Activated CD4-positive, CD25-positive, alpha-beta regulatory T cell treated with anti-CD3 and anti-CD28 coated beads, Interleukin-2, amount 50 U/mL, for 24 hours (primary cell): ENCODE results near the gene CCDC34.

Experiments
- ATAC-seq, 2 donors: fragments of 150-1000 bp; cut with Tn5 transposase; one replicate each; pipeline ENCODE4 v1.10.0; 2021; ENCODE audit warnings: mild to moderate bottlenecking in 1 of 2, moderate library complexity in 1 of 2

The CCDC34 gene

GRCh38 chr11:27362749-27363575 is at the start of gene CCDC34:
Gene CCDC34, minus strand, starts transcription at chr11:27363215. Its CDS starts 21 bp downstream, at chr11:27363194.
- peak; percentile 97 to 98 for ATAC-seq

- no peak for ATAC-seq
These were observed 49.2 kb upstream of the CCDC34 start for GRCh38 chr11:27412192-27412691.

GRCh38 chr11:27411328-27411727 is 48.3 kb upstream of the CCDC34 start:
- ATAC-seq = no peak

- no peak for ATAC-seq
These were observed 47.3 kb upstream of the CCDC34 start for GRCh38 chr11:27410272-27410671.

GRCh38 chr11:27409742-27410141 is 46.7 kb upstream of the CCDC34 start:
- ATAC-seq = no peak

- no peak for ATAC-seq
These were observed 46.0 kb upstream of the CCDC34 start for GRCh38 chr11:27409049-27409448.

GRCh38 chr11:27408246-27408800 is 45.3 kb upstream of the CCDC34 start:
- no peak for ATAC-seq

- ATAC-seq = no peak
These were observed 43.7 kb upstream of the CCDC34 start for GRCh38 chr11:27406498-27407354.

GRCh38 chr11:27405134-27405533 is 42.1 kb upstream of the CCDC34 start:
- no peak for ATAC-seq

- ATAC-seq = no peak
These were observed 41.4 kb upstream of the CCDC34 start for GRCh38 chr11:27404427-27404826.

GRCh38 chr11:27403195-27403594 is 40.2 kb upstream of the CCDC34 start:
- no peak for ATAC-seq

- ATAC-seq = no peak
These were observed 39.4 kb upstream of the CCDC34 start for GRCh38 chr11:27402450-27402849.

- no peak for ATAC-seq
These were observed 38.9 kb upstream of the CCDC34 start for GRCh38 chr11:27401833-27402316.

GRCh38 chr11:27401280-27401832 is 38.3 kb upstream of the CCDC34 start:
- no peak for ATAC-seq

- ATAC-seq = no peak
These were observed 35.4 kb upstream of the CCDC34 start for GRCh38 chr11:27398400-27398770.

GRCh38 chr11:27397624-27398399 is 34.8 kb upstream of the CCDC34 start:
- no peak for ATAC-seq

GRCh38 chr11:27396259-27396839 is 33.3 kb upstream of the CCDC34 start:
- no peak for ATAC-seq

GRCh38 chr11:27395556-27396258 is 32.7 kb upstream of the CCDC34 start:
- ATAC-seq = no peak

GRCh38 chr11:27394781-27395228 is 31.8 kb upstream of the CCDC34 start:
- no peak for ATAC-seq

- ATAC-seq = no peak
These were observed 29.5 kb upstream of the CCDC34 start for GRCh38 chr11:27392278-27393114.
